Right lobe of liver (tissue), 6 donors: Measurements from ENCODE around the gene CFTR. TPM values are rescaled to one million over a fixed set of nuclear protein-coding genes. Genes with fewer than 3 reads are reported as not detected.

ENCODE experiments used
- ATAC-seq, 4 donors: fragments of 200-7000 bp; cut with Tn5 transposase; one replicate each; pipeline ENCODE4 v1.9.1; 2020; ENCODE audit warnings: mild to moderate bottlenecking in 4 of 4, moderate library complexity in 4 of 4
- DNase-seq, 3 donors: peaks; one replicate each; pipeline ENCODE4 v3.0.0-alpha.2; 2020
- H3K27ac ChIP-seq, 3 donors: fragments of 200-600 bp; one replicate each; pipeline ENCODE4 v1.8.0; 2022
- H3K27me3 ChIP-seq, 2 donors: fragments of 200-600 bp; one replicate each; pipeline ENCODE4 v1.8.0; 2022
- H3K36me3 ChIP-seq, 4 donors: fragments of 200-600 bp; sonication (generic) in 1 of 4; one replicate each; pipeline versions ENCODE4 v1.5.1 to v1.8.0; 2017 to 2022; ENCODE audit warnings: control low read depth in 1 of 4
- H3K4me1 ChIP-seq, 4 donors: fragments of 200-600 bp; sonication (generic) in 1 of 4; one replicate each; pipeline versions ENCODE4 v1.5.1 to v1.8.0; 2017 to 2022; ENCODE audit warnings: control low read depth in 1 of 4
- H3K4me3 ChIP-seq, 3 donors: fragments of 200-600 bp; one replicate each; pipeline ENCODE4 v1.8.0; 2022
- H3K9me3 ChIP-seq, 4 donors: fragments of 200-600 bp; sonication (generic) in 1 of 4; one replicate each; pipeline versions ENCODE4 v1.5.1 to v1.8.0; 2017 to 2022; ENCODE audit warnings: control low read depth in 1 of 4
- CTCF ChIP-seq, 4 donors: fragments of 200-600 bp in 3 of 4; fragments of 450-650 bp in 1 of 4; IDR thresholded peaks; one replicate each; pipeline versions ENCODE4 v1.5.1 to v1.8.0; 2016 to 2022; ENCODE audit warnings: antibody characterized with exemption in 4 of 4, mild to moderate bottlenecking in 2 of 4
- POLR2A ChIP-seq: fragments of 450-650 bp; IDR thresholded peaks from one replicate; pipeline ENCODE4 v1.6.1; 2017; ENCODE audit warnings: antibody characterized with exemption, mild to moderate bottlenecking
- WGBS: methylation state at CpG from one replicate; pipeline ENCODE4 v1.1.6; 2018; ENCODE audit warnings: low coverage, low lambda C conversion rate; ENCODE audit not compliant: insufficient coverage; ENCODE audit errors: missing lambda C conversion rate; 5-methylcytosine and 5-hydroxymethylcytosine counted together
- intact Hi-C, 2 donors: fragments of 100-400 bp; cut with DNase I; formaldehyde crosslinking; loops; one replicate each; pipeline versions ENCODE4 v1.11.2 to v1.14.1; 2022
- total RNA-seq, 6 experiments: library from RNA; depleted of rRNA in 2 of 6; stranded (reverse); fragments of >200 nt in 2 of 6; fragmentation: NEBNext Ultra II Directional in 3 of 6; extraction: Animal tissue kit (Norgen Biotek cat#: 25700) in 3 of 6; gene quantifications; one replicate each; pipeline versions ENCODE4 v1.1.0 to v1.2.4, GENCODE V29; 2016 to 2023
- donor health status: DM: no; HTN: yes; CAD: no.
- donor health status: DM: no; HTN: no; CAD: no.
- donor health status: DM: no; HTN: no; CAD: no.
- donor health status: DM: no; HTN: yes; CAD: no.
- donor health status: DM: no; HTN: yes; CAD: no.

Gene CFTR
- total RNA-seq, 6 experiments from 2014 or later: 0.50 to 4.5 (median 1.5) TPM

GRCh38 chr7:117592011-117592635 lies 112.3 kb downstream of the CFTR start:
- H3K36me3 ChIP-seq: no peaks in the 10 kb centered on the region
- H3K27me3 ChIP-seq: no peaks in the 10 kb centered on the region
- no peak overlapping the region for H3K4me3 ChIP-seq
- 71% methylated on average over 11 of the region's 11 CpGs for WGBS
- TF ChIP-seq POLR2A (no peak), CTCF (IDR thresholded peaks at IDR 0.05) (no peak)
- no peak overlapping the region for H3K27ac ChIP-seq
- intact Hi-C loops: no loop called here
- DNase-seq (no peak), ATAC-seq (no peak)
- H3K4me1 ChIP-seq: peaks cover 0 to 8% (median 0%) of the 10 kb centered on the region in 4 donors
- no peaks in the 10 kb centered on the region for H3K9me3 ChIP-seq

- WGBS: 96% methylated on average over 4 of the region's 21 CpGs
- ATAC-seq (no peak), DNase-seq (no peak)
- Histone ChIP-seq H3K9me3 (no peaks in the 10 kb centered on the region), H3K27ac (no peak overlapping the region), H3K4me1 (no peaks in the 10 kb centered on the region), H3K36me3 (no peaks in the 10 kb centered on the region), H3K27me3 (no peaks in the 10 kb centered on the region), H3K4me3 (no peak overlapping the region)
- no peak for TF ChIP-seq CTCF (IDR thresholded peaks at IDR 0.05)
- no peak for TF ChIP-seq POLR2A
- intact Hi-C loops: no loop called here
These were observed 116.3 kb downstream of the CFTR start for GRCh38 chr7:117596134-117596533.

GRCh38 chr7:117597755-117598154 lies 117.9 kb downstream of the CFTR start:
- DNase-seq: no peak

GRCh38 chr7:117600911-117601310 lies 121.1 kb downstream of the CFTR start:
- ATAC-seq (no peak), DNase-seq (no peak)
- Histone ChIP-seq H3K4me1 (peaks cover 0 to 10% (median 2%) of the 10 kb centered on the region in 4 donors), H3K27ac (no peak overlapping the region), H3K4me3 (no peak overlapping the region), H3K9me3 (no peaks in the 10 kb centered on the region), H3K27me3 (no peaks in the 10 kb centered on the region), H3K36me3 (no peaks in the 10 kb centered on the region)
- 52% methylated on average over 2 of the region's 2 CpGs for WGBS
- intact Hi-C loops: no loop called here
- TF ChIP-seq POLR2A (no peak), CTCF (IDR thresholded peaks at IDR 0.05) (no peak)

More at GRCh38 chr7:117597755-117598154, 117.9 kb downstream of the CFTR start:
- intact Hi-C loops: no loop called here
- H3K9me3 ChIP-seq: no peaks in the 10 kb centered on the region
- 63% methylated on average over 2 of the region's 2 CpGs for WGBS
- H3K27ac ChIP-seq: no peak overlapping the region
- H3K4me1 ChIP-seq: no peaks in the 10 kb centered on the region
- no peaks in the 10 kb centered on the region for H3K27me3 ChIP-seq
- ATAC-seq: no peak
- H3K36me3 ChIP-seq: no peaks in the 10 kb centered on the region
- no peak for TF ChIP-seq POLR2A
- no peak for TF ChIP-seq CTCF (IDR thresholded peaks at IDR 0.05)
- H3K4me3 ChIP-seq: no peak overlapping the region
